ENCODE measurements around the gene PPP1R36.

The PPP1R36 gene

GRCh38 chr14:64549791-64550620 lies at the start of gene PPP1R36:
Gene PPP1R36, plus strand, starts transcription at chr14:64549961. Its CDS starts 37 bp downstream, at chr14:64549998.
- H3K4me3 ChIP-seq (replicated peaks in 1 of 2; ENCODE audit: low read depth in 2 of 2, low read length in 2 of 2), result peak within 1 kb of the TSS in 1 of 2 donors; percentile 11
- TF ChIP-seq, protein P1, sequence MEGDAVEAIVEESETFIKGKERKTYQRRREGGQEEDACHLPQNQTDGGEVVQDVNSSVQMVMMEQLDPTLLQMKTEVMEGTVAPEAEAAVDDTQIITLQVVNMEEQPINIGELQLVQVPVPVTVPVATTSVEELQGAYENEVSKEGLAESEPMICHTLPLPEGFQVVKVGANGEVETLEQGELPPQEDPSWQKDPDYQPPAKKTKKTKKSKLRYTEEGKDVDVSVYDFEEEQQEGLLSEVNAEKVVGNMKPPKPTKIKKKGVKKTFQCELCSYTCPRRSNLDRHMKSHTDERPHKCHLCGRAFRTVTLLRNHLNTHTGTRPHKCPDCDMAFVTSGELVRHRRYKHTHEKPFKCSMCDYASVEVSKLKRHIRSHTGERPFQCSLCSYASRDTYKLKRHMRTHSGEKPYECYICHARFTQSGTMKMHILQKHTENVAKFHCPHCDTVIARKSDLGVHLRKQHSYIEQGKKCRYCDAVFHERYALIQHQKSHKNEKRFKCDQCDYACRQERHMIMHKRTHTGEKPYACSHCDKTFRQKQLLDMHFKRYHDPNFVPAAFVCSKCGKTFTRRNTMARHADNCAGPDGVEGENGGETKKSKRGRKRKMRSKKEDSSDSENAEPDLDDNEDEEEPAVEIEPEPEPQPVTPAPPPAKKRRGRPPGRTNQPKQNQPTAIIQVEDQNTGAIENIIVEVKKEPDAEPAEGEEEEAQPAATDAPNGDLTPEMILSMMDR (IDR thresholded peaks at IDR 0.05; ENCODE audit: low read depth, low read length), result no peak
- no peak for DNase-seq (ENCODE audit: low read depth in 2 of 2)

DNA sequence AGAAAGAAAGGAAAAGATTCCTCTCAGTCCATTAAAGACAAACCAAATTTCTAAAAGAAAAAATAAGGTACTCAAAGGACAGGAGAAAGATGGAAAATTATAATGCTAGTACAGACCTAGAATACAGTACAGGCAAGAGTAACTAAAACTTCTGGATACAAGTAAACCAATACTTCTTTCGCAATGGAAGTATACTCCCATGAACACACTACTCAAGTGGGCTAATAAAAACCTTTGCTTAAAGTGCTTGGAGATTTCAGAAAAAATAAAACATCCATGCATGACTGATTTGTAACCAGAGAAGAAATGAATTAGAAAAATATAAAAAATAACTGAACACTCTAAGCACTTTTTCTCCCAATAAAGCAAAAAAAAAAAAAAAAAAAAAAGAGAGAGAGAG lies 49.7 kb upstream of the PPP1R36 start:
- DNase-seq (ENCODE audit: low read depth in 2 of 2), result peak in 1 of 2 donors; percentile 40
- H3K4me3 ChIP-seq (replicated peaks in 1 of 2; ENCODE audit: low read depth in 2 of 2, low read length in 2 of 2), result no peak overlapping the region
- TF ChIP-seq, protein P1 (IDR thresholded peaks at IDR 0.05; ENCODE audit: low read depth, low read length), result no peak

DNA sequence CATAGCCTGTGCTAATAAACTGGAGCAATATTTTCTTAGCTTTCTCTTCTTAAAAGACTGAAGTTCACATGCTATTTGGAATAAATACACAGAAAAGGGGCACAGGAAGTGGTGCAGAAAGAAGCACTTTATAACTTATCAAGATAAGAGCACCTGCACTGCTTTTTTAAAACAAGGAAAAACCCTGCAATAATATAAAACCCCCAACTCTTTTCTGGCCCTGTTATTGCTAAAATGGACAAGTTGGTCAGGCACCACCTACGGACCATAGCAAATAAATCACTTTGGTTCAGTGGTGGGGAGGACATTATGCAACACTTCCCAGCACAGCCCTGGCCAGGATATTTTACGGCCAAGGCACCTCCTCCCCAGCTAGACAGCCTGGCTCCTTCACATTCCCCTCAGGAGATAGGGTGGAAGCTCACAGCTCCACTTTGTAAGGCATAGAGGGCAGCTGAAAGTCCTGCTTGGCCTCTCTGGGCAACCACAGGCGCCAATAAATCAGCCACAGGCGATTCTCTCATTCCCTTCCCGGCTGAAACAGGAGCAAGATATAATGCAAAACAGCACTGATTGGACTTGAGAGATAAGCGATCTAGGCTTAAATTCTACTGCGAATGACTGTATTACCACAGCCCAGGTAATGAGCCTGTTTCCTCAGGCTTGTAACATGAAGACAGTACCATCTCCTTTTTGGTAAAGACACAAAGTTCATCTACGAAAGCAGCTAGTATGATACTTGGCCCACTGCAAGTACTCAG lies 48.2 kb upstream of the PPP1R36 start:
- TF ChIP-seq, protein P1 (IDR thresholded peaks at IDR 0.05; ENCODE audit: low read depth, low read length), result peak; percentile 22
- peak; percentile 70 to 87 for DNase-seq (ENCODE audit: low read depth in 2 of 2)
- H3K4me3 ChIP-seq (replicated peaks in 1 of 2; ENCODE audit: low read depth in 2 of 2, low read length in 2 of 2), result peak overlapping the region in 1 of 2 donors; percentile 4

DNA sequence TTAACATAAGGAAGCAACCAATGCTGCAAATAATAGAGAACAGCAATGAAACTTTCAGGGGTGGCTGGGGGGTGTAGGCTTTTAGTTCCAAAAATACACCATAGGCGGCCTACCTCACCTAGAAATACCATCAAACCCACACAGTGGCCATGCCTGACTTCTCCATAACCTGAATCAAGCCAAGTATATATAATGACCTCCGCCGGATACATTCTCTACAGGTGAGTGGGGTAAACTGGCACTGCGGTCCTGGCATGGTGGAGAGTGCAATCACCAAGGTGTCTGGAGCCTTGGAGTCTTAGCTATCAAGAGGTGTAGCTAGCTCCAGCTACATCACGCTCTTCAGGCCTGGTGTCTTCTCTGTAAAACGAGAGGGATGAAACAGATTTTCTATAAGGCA lies 47.3 kb upstream of the PPP1R36 start:
- TF ChIP-seq, protein P1 (IDR thresholded peaks at IDR 0.05; ENCODE audit: low read depth, low read length), result no peak
- H3K4me3 ChIP-seq (replicated peaks in 1 of 2; ENCODE audit: low read depth in 2 of 2, low read length in 2 of 2), result peak overlapping the region; percentile 87 to 88
- DNase-seq (ENCODE audit: low read depth in 2 of 2), result no peak

GRCh38 chr14:64502887-64503433 lies 46.8 kb upstream of the PPP1R36 start:
- TF ChIP-seq, protein P1 (IDR thresholded peaks at IDR 0.05; ENCODE audit: low read depth, low read length), result no peak
- peak; percentile 17 to 31 for DNase-seq (ENCODE audit: low read depth in 2 of 2)
- peak overlapping the region; percentile 87 to 88 for H3K4me3 ChIP-seq (replicated peaks in 1 of 2; ENCODE audit: low read depth in 2 of 2, low read length in 2 of 2)

GRCh38 chr14:64503434-64504309 lies 46.1 kb upstream of the PPP1R36 start, which contains the start of gene ZBTB25:
Gene ZBTB25, minus strand, starts transcription at chr14:64503838. Its CDS starts 13,305 bp downstream, at chr14:64490533.
- DNase-seq (ENCODE audit: low read depth in 2 of 2), result peak; percentile 91 to 96
- TF ChIP-seq, protein P1 (IDR thresholded peaks at IDR 0.05; ENCODE audit: low read depth, low read length), result no peak
- H3K4me3 ChIP-seq (replicated peaks in 1 of 2; ENCODE audit: low read depth in 2 of 2, low read length in 2 of 2), result peak within 1 kb of the TSS; percentile 87 to 88

Data from cardiac fibroblast (primary cell).